GM19025 (cell line): ENCODE results near the gene MIGA1.
"Not testable (repeated sequence)": the region's sequence is repeated elsewhere in the genome, so short reads cannot be mapped to it uniquely, and the experiment has no call there.

Experiments used
- ATAC-seq: cut with Tn5 transposase; IDR thresholded peaks from one replicate; pipeline ENCODE4 v1.9.1; 2021; ENCODE audit warnings: mild to moderate bottlenecking, low read depth, moderate library complexity; ENCODE audit not compliant: unreplicated experiment

The MIGA1 gene

DNA sequence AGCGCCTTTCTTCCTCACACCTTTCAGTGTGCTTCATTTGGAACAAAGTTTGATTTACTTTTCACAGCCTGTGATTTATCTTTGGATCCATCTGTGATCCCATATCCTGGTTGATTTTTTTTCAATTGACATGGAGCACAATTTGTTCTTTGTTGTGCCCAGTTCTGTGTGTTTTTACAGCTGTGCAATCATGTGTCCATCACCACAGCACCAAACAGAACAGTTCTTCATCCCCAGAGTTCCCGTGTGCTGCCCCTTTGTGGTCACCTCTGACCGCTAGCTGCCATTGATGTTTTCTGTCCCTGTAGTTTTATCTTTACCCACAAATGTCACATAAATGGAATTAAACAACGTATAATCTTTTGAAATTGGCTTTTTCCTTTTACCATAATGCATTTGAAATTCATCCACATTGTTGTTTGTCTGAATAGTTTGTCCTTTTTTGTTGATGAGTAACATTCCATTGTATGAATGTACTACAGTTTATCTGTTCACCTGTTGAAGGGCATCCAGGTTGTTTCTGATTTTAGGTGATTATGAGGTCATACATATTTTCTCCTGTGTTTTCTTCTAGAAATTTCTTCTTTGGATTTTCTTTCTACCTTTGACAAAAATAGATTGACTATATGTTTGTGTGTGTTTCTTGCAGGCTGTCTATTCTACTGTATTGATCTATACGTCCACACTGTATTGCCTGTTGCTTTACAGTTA is 17.4 kb downstream of the MIGA1 start:
- ATAC-seq: no peak

GRCh38 chr1:77797991-77798390 is 18.5 kb downstream of the MIGA1 start:
- no peak for ATAC-seq

DNA sequence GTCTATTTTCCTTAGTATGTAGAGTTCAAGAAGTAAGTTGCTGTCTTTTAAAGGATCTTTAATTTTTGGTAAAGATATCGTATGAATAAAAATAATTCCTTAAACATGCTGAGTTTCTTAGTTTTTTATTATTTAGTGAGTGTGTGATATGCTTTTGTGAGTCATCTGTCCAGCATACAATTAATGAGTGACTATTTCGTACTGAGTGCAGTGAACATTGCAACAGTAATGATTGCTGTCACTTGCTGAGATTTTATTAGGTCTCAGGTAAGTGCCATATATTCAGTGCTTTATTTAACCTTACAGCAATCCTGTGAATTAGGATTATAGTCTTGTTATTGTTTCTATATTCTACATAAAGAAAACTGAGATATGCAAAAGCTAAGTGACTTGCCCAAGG is 22.6 kb downstream of the MIGA1 start:
- ATAC-seq: no peak

GRCh38 chr1:77803371-77803770 is 23.9 kb downstream of the MIGA1 start:
- no peak for ATAC-seq

DNA sequence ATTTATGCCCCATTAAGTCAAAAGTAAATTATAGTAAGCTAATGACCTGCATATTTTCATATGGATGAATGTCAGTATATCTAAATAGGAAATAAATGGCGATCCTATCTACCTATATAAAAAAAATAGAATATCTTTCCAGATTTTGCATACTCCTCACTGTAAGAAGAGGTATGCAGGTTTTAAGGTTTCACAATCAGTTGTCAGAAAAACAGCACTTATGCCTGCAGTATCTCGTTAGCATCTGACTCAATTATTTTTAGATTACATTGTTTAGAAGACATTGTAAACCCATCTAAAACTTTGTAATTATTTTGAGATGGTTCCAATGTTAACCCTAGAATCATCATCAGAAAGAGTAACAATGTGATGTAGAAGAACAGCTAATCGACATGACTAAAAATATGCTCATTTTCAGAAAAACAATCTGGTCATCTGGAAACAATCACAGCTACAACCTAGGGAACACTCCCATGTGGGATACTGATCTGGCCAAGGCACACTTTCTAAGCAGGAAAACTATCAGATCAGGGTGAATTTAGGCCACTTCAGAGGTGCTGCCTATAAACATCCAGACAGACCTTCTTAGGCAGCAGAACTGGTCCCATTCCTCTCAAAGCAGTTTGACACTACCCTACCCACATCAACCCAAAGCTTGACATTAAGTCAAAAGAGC is 30.5 kb downstream of the MIGA1 start:
- ATAC-seq: not testable (repeated sequence)

GRCh38 chr1:77811589-77811988 is 32.1 kb downstream of the MIGA1 start:
- ATAC-seq: not testable (repeated sequence)

- no peak for ATAC-seq
Measured at GRCh38 chr1:77817368-77818209, 38.1 kb downstream of the MIGA1 start.

- ATAC-seq: no peak
Measured at GRCh38 chr1:77820121-77820520, 40.7 kb downstream of the MIGA1 start.

GRCh38 chr1:77824079-77824478 is 44.6 kb downstream of the MIGA1 start:
- ATAC-seq: no peak

- ATAC-seq: no peak
Measured at GRCh38 chr1:77824694-77825093, 45.2 kb downstream of the MIGA1 start.

GRCh38 chr1:77825131-77825709 is 45.8 kb downstream of the MIGA1 start:
- ATAC-seq: no peak

GRCh38 chr1:77826851-77827250 is 47.4 kb downstream of the MIGA1 start:
- not testable (repeated sequence) for ATAC-seq

DNA sequence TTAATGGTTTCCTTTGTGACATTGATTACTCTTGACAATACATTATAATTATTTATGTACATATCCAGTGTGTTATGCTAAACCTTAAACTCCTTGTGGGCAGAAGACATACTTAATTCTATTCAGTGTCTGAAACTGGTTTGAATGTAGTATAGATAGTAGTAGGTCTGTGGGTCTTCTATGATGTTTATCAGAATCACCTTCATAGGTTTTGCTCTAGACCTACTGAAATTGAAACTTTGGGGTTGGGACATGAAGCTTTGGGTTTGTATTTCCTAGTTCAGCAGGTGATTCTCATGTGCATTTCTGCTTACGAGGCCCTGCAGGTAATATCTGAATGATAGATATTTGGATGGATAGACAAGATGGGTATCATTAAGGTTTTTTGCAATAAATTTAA is 48.6 kb downstream of the MIGA1 start:
- no peak for ATAC-seq

DNA sequence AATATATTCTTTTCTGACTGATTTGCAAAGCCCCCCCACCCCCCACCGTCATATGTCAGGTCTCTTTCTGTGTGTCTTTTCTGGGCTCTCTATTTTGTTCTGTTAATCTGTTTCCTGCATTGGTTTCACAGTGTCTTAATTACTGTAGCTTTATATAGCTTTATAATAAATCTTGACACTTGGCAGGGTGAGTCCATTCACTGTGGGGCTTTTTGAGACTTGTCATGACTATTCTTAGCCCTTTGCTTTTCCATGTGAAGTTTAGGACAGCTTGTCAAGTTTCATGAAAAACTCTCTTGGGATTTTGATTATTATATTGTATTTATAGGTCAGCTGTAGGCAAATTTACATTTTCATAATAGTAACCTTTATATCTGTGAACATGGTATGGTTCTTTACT is 50.4 kb downstream of the MIGA1 start:
- ATAC-seq: no peak

- ATAC-seq: no peak
Measured at GRCh38 chr1:77830946-77831345, 51.5 kb downstream of the MIGA1 start.

- ATAC-seq: no peak
Measured at GRCh38 chr1:77831566-77831965, 52.1 kb downstream of the MIGA1 start.

DNA sequence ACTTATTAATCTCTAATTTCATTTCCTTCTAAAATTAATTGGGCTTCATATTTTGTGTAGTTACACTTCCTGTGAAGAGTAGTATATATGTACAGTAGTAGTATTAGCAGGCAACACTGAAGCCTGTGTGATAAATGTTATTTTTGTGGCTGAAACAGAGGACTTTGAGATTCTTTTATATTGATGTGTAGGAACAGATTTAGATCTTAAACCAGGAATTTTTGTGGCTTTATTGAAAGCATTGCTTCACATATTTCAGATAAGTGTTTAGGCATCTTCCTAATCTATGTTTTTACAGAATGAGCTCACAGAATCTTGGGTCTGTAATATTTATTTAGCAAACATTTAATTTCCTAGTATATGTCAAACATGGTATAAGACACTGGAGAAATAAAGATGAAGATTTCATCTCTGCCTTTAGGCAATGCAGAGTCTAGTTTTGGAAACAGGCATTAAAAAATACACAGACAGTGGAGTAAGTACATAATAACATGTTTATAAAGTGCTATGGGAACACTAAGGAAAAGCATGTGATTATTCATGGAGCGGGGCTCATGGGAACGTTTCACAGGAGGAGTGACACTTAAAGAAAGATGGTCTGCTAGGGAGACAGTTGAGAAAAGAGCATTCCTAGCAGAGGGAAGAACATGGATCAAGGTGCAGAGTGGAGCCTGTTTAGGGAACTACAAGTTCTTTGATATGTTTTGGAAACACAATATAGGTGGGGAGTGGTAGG is 52.7 kb downstream of the MIGA1 start:
- no peak for ATAC-seq

- no peak for ATAC-seq
Measured at GRCh38 chr1:77832901-77833300, 53.5 kb downstream of the MIGA1 start.

DNA sequence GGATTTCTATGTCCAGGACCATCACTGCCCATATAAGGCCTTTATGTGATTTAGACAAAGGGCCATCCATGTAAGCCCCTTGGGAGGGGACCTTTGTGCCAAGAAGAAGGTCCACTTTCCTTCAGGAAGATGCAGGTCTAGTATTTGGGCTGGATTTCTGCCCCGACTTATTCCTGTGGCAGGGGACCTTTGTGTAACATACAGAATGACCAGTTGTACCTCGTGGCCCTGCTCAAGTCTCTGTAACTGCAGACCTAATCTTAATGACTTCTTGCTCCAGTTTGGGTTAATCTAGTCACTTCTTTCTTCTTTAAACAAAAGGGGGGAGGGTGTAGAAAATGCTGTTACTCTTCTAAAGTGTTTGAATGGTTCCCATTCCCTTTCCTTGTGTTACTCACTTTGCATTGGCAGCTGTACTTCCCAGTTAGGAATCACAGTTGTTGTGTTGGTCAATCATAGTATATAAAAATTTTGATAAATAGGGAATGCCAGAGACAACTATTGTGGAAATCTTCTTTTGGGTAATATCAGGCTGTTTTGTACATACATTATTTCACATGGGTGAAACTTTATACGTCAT is 54.2 kb downstream of the MIGA1 start:
- no peak for ATAC-seq

GRCh38 chr1:77834771-77835334 is 55.4 kb downstream of the MIGA1 start:
- ATAC-seq: no peak
